Measurements from ENCODE around the gene SLC35F4.

DNA sequence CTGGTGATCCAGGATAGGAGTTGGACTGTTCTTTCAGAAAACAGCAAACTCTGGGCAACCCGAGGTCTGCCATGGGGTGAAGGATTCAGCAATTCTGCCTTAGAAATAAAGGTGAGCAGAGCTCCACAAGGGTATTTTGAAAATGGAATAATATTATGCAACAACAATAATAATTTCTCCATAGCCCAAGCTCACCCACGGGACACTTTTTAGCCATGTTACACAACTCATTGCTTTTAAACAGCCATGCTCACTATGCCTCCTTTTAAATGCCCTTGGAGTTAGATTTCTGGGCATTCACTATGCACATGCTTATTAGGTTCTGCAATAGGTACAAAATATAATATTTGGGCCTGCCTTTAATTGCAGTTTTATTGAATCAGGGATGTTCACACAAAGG, 37.2 kb downstream of the SLC35F4 start:
- TF ChIP-seq RFX5 (IDR thresholded peaks at IDR 0.05; ENCODE audit: low read depth, low read length) = no peak
- TF ChIP-seq, protein P1, sequence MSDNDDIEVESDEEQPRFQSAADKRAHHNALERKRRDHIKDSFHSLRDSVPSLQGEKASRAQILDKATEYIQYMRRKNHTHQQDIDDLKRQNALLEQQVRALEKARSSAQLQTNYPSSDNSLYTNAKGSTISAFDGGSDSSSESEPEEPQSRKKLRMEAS (IDR thresholded peaks at IDR 0.05; ENCODE audit: low read depth, low read length) = no peak
- TF ChIP-seq EZH2 (IDR thresholded peaks at IDR 0.05; ENCODE audit: borderline replicate concordance, control insufficient read depth, low read depth, low read length) = no peak
- no peak for TF ChIP-seq EP300 (IDR thresholded peaks at IDR 0.05; ENCODE audit: borderline replicate concordance in 1 of 2, control insufficient read depth in 1 of 2, low read depth in 2 of 2, low read length in 2 of 2)
- no peak for TF ChIP-seq ASH2L (IDR thresholded peaks at IDR 0.05; ENCODE audit: borderline replicate concordance, low read depth)
- no peak for TF ChIP-seq RAD21 (IDR thresholded peaks at IDR 0.05; ENCODE audit: insufficient read depth, low read depth, low read length)
- TF ChIP-seq SP1 (IDR thresholded peaks at IDR 0.05; ENCODE audit: low read depth, low read length) = no peak
- no peak for TF ChIP-seq YY1 (IDR thresholded peaks at IDR 0.05; ENCODE audit: low read depth, low read length)
- TF ChIP-seq POLR2A (IDR thresholded peaks at IDR 0.05; ENCODE audit: low read depth, low read length) = no peak
- no peak for TF ChIP-seq JUND (IDR thresholded peaks at IDR 0.05; ENCODE audit: low read depth, low read length)
